Spleen (tissue), 11 donors: ENCODE data around the gene GOLPH3. TPM values are rescaled to one million over a fixed set of nuclear protein-coding genes. Genes with fewer than 3 reads are reported as not detected.
"Not testable (repeated sequence)": the region's sequence is repeated elsewhere in the genome, so short reads cannot be mapped to it uniquely, and the experiment has no call there.

Experiments
- DNase-seq: peaks from one replicate; pipeline ENCODE4 v3.0.0-alpha.2; 2020
- H3K27ac ChIP-seq, 8 donors: fragments of 200-600 bp; sonication (generic) in 7 of 8; 1 replicate in 4 of 8; 2 replicates in 4 of 8; pipeline versions ENCODE4 v1.5.0 to v1.8.0; 2016 to 2021; ENCODE audit warnings: inconsistent platforms in 4 of 8, mild to moderate bottlenecking in 4 of 8, moderate library complexity in 1 of 8
- H3K27me3 ChIP-seq, 7 donors: fragments of 200-600 bp; sonication (generic) in 6 of 7; replicated peaks in 1 of 7; 1 replicate in 4 of 7; 2 replicates in 3 of 7; pipeline versions ENCODE4 v1.5.0 to v1.8.0; 2016 to 2021; ENCODE audit warnings: inconsistent platforms in 3 of 7, mild to moderate bottlenecking in 1 of 7
- H3K36me3 ChIP-seq, 6 donors: fragments of 200-600 bp; sonication (generic) in 5 of 6; 1 replicate in 4 of 6; 2 replicates in 2 of 6; pipeline versions ENCODE4 v1.5.0 to v1.8.0; 2016 to 2021; ENCODE audit warnings: inconsistent platforms in 2 of 6
- H3K4me1 ChIP-seq, 6 donors: fragments of 200-600 bp; sonication (generic) in 5 of 6; 1 replicate in 3 of 6; 2 replicates in 3 of 6; pipeline versions ENCODE4 v1.5.0 to v1.8.0; 2016 to 2021; ENCODE audit warnings: inconsistent platforms in 3 of 6
- H3K4me3 ChIP-seq, 8 donors: fragments of 200-600 bp; sonication (generic) in 7 of 8; 1 replicate in 4 of 8; 2 replicates in 4 of 8; pipeline versions ENCODE4 v1.5.0 to v1.8.0; 2016 to 2021; ENCODE audit warnings: inconsistent platforms in 4 of 8, mild to moderate bottlenecking in 4 of 8, moderate library complexity in 2 of 8
- H3K9me3 ChIP-seq, 8 donors: fragments of 200-600 bp; sonication (generic) in 7 of 8; 1 replicate in 4 of 8; 2 replicates in 4 of 8; pipeline versions ENCODE4 v1.5.0 to v1.8.0; 2016 to 2021; ENCODE audit warnings: inconsistent platforms in 4 of 8
- POLR2A ChIP-seq, 3 donors: fragments of 450-650 bp; IDR thresholded peaks; one replicate each; pipeline ENCODE4 v1.5.1; 2017; ENCODE audit warnings: antibody characterized with exemption in 3 of 3, mild to moderate bottlenecking in 1 of 3
- POLR2AphosphoS5 ChIP-seq, 3 donors: sonication (generic); formaldehyde crosslinking; IDR thresholded peaks; one replicate each; pipeline ENCODE4 v1.5.1; 2017; ENCODE audit warnings: antibody characterized with exemption in 3 of 3
- WGBS, 5 donors: extraction: QIAGEN DNeasy Blood & Tissue Kit in 3 of 5; methylation state at CpG; one replicate each; pipeline versions ENCODE4 v1.1.5 to v1.1.7; 2013 to 2018; 5-methylcytosine and 5-hydroxymethylcytosine counted together
- intact Hi-C: fragments of 100-400 bp; cut with DNase I; formaldehyde crosslinking; loops from one replicate; pipeline ENCODE4 v1.15.0; 2023; ENCODE audit warnings: low total_unique reads
- polyA plus RNA-seq, 3 donors: library from polyadenylated mRNA; stranded (reverse); fragments of 200-250 nt; gene quantifications; one replicate each; pipeline ENCODE4 v1.2.1, GENCODE V29; 2013
- total RNA-seq, 7 donors: library from RNA; depleted of rRNA in 3 of 7; stranded (reverse); fragments of >200 nt in 3 of 7; fragmentation: NEBNext Ultra II Directional in 4 of 7; extraction: Animal tissue kit (Norgen Biotek cat#: 25700) in 4 of 7; gene quantifications; one replicate each; pipeline versions ENCODE4 v1.1.0 to v1.2.1, GENCODE V29; 2016 to 2021
- TF ChIP-seq, protein P1 (sequence below), 11 experiments: fragments of 200-600 bp in 7 of 11; fragments of 450-650 bp in 4 of 11; sonication (generic) in 4 of 11; IDR thresholded peaks in 8 of 11; conservative IDR thresholded peaks in 3 of 11; 1 replicate in 7 of 11; 2 replicates in 4 of 11; pipeline versions ENCODE4 v1.4.0 to v1.8.0; 2016 to 2021; ENCODE audit warnings: antibody characterized with exemption in 11 of 11, inconsistent platforms in 4 of 11, mild to moderate bottlenecking in 1 of 11
- donor health status: healthy with polysubstance abuse.
- donor health status: DM: no; HTN: no; CAD: no; lungs with moderate emphysema.
- donor health status: DM: no; HTN: no; CAD: no.
- donor health status: Bipolar disorder and iron deficiency.
- donor health status: healthy.
- donor health status: DM: no; HTN: no; CAD: no.
- donor health status: DM: yes; HTN: yes; CAD: no.

GOLPH3 gene
- total and polyA plus RNA-seq, 10 donors: 27.0 to 82.3 (median 69.2) TPM

DNA sequence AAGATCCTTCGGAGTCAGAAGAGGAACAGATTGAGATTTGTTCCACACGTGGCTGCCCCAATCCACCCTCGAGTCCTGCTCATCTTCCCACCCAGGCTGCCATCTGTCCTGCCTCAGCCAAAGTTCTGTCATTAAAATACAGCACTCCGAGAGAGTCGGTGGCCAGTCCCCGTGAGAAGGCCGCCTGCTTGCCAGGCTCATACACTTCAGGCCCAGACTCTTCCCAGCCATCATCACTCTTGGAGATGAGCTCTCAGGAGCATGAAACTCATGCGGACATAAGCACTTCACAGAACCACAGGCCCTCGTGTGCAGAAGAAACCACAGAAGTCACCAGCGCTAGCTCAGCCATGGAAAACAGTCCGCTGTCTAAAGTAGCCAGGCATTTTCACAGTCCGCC lies 85.9 kb downstream of the GOLPH3 start:
- no peak for TF ChIP-seq POLR2AphosphoS5 (IDR thresholded peaks at IDR 0.05)
- TF ChIP-seq, protein P1, sequence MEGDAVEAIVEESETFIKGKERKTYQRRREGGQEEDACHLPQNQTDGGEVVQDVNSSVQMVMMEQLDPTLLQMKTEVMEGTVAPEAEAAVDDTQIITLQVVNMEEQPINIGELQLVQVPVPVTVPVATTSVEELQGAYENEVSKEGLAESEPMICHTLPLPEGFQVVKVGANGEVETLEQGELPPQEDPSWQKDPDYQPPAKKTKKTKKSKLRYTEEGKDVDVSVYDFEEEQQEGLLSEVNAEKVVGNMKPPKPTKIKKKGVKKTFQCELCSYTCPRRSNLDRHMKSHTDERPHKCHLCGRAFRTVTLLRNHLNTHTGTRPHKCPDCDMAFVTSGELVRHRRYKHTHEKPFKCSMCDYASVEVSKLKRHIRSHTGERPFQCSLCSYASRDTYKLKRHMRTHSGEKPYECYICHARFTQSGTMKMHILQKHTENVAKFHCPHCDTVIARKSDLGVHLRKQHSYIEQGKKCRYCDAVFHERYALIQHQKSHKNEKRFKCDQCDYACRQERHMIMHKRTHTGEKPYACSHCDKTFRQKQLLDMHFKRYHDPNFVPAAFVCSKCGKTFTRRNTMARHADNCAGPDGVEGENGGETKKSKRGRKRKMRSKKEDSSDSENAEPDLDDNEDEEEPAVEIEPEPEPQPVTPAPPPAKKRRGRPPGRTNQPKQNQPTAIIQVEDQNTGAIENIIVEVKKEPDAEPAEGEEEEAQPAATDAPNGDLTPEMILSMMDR (IDR thresholded peaks at IDR 0.05 in 8 of 11, conservative IDR thresholded peaks at IDR 0.05 in 3 of 11): no peak
- no peak for TF ChIP-seq POLR2A (IDR thresholded peaks at IDR 0.05)
- no peak for DNase-seq
- H3K27me3 ChIP-seq: no peaks in the 10 kb centered on the region
- peaks cover 0 to 4% (median 0%) of the 10 kb centered on the region in 6 donors for H3K36me3 ChIP-seq
- H3K4me1 ChIP-seq: peaks cover 0 to 5% (median 3%) of the 10 kb centered on the region in 6 donors
- WGBS, 5 donors: 89 to 93% (median 93%) methylated on average over 11 to 12 of the region's 12 CpGs
- no peak overlapping the region for H3K27ac ChIP-seq
- no peaks in the 10 kb centered on the region for H3K9me3 ChIP-seq
- intact Hi-C loops: no loop called here
- H3K4me3 ChIP-seq: no peak overlapping the region

DNA sequence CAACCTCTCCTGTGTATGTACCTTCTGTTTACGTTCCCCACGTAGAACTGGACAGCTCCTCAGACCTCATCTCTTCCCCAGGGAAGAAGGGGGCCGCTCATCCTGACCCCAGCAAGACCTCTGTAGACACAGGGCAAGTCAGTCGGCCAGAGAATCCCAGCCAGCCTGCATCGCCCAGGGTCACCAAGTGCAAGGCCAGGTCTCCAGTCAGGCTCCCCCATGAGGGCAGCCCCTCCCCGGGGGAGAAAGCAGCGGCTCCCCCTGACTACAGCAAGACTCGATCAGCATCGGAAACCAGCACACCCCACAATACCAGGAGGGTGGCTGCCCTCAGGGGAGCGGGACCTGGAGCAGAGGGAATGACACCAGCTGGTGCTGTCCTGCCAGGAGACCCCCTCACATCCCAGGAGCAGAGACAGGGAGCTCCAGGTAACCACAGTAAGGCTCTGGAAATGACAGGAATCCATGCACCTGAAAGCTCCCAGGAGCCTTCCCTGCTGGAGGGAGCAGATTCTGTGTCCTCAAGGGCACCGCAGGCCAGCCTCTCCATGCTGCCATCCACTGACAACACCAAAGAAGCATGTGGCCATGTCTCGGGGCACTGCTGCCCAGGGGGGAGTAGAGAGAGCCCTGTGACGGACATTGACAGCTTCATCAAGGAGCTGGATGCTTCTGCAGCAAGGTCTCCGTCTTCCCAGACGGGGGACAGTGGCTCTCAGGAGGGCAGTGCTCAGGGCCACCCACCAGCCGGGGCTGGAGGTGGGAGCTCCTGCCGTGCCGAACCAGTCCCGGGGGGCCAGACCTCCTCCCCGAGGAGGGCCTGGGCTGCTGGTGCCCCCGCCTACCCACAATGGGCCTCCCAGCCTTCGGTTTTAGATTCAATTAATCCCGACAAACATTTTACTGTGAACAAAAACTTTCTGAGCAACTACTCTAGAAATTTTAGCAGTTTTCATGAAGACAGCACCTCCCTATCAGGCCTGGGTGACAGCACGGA lies 86.7 kb downstream of the GOLPH3 start:
- Histone ChIP-seq H3K4me3 (no peak overlapping the region), H3K36me3 (peaks cover 0 to 4% (median 0%) of the 10 kb centered on the region in 6 donors), H3K4me1 (no peaks in the 10 kb centered on the region), H3K9me3 (no peaks in the 10 kb centered on the region), H3K27ac (no peak overlapping the region), H3K27me3 (no peaks in the 10 kb centered on the region)
- WGBS, 5 donors: 91 to 95% (median 93%) methylated on average over 20 to 24 of the region's 24 CpGs
- TF ChIP-seq POLR2A (IDR thresholded peaks at IDR 0.05) (no peak), POLR2AphosphoS5 (IDR thresholded peaks at IDR 0.05) (no peak)
- TF ChIP-seq, protein P1 (IDR thresholded peaks at IDR 0.05 in 8 of 11, conservative IDR thresholded peaks at IDR 0.05 in 3 of 11): no peak
- DNase-seq: no peak
- intact Hi-C loops: no loop called here

DNA sequence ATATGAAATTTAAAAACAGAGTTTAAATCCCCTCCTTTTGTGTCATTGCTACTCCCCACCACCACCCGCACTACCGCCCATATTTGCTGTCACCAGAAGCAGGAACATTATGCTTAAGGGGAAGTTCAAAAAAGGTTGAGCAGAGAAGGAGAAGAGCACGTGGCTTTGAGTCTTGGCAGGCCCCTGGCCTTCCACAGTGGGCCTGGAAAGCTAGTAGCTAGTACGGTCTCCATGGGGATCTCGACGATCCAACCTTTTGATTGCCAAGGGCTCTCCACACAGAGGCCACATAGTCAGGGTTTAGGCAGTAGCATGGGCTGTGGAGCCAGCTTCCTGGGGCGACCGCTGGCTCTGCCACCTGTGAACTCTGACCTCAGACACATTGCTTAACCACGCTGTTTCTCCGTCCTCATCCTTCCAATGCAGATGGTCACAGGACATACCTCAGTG lies 90.1 kb downstream of the GOLPH3 start:
- Histone ChIP-seq H3K9me3 (no peaks in the 10 kb centered on the region), H3K4me1 (no peaks in the 10 kb centered on the region), H3K4me3 (no peak overlapping the region), H3K27me3 (no peaks in the 10 kb centered on the region), H3K27ac (no peak overlapping the region), H3K36me3 (peaks cover 0 to 4% (median 0%) of the 10 kb centered on the region in 6 donors)
- DNase-seq: no peak
- intact Hi-C loops: no loop called here
- WGBS, 5 donors: 79 to 86% (median 83%) methylated on average over 10 of the region's 10 CpGs
- TF ChIP-seq, protein P1 (IDR thresholded peaks at IDR 0.05 in 8 of 11, conservative IDR thresholded peaks at IDR 0.05 in 3 of 11): no peak

DNA sequence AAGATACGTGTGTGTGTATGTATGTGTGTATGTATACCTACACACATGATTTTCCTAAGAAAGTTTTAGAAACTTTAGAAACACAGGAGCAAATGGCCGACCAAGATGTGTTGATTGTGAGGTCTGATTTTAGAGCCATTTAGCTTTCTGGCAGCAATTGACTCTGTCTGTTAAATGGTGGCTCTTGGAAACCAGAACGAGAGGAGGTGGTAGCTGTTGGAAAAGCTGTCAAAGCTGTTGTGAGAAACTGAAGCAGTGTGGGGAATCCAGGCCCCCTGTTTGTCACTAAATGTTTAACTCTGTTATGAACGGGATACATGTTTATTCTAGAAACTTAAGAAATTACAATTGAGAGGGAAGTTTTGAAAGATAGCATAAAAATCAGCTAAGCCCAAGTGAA lies 91.4 kb downstream of the GOLPH3 start:
- H3K4me1 ChIP-seq: no peaks in the 10 kb centered on the region
- peaks cover 0 to 3% (median 0%) of the 10 kb centered on the region in 6 donors for H3K36me3 ChIP-seq
- TF ChIP-seq POLR2A (IDR thresholded peaks at IDR 0.05) (no peak), POLR2AphosphoS5 (IDR thresholded peaks at IDR 0.05) (no peak)
- TF ChIP-seq, protein P1 (IDR thresholded peaks at IDR 0.05 in 8 of 11, conservative IDR thresholded peaks at IDR 0.05 in 3 of 11): no peak
- DNase-seq: no peak
- no peak overlapping the region for H3K4me3 ChIP-seq
- WGBS, 5 donors: 80 to 88% (median 86%) methylated on average over 4 of the region's 4 CpGs
- no peaks in the 10 kb centered on the region for H3K27me3 ChIP-seq
- intact Hi-C loops: no loop called here
- H3K27ac ChIP-seq: no peak overlapping the region
- H3K9me3 ChIP-seq: no peaks in the 10 kb centered on the region

DNA sequence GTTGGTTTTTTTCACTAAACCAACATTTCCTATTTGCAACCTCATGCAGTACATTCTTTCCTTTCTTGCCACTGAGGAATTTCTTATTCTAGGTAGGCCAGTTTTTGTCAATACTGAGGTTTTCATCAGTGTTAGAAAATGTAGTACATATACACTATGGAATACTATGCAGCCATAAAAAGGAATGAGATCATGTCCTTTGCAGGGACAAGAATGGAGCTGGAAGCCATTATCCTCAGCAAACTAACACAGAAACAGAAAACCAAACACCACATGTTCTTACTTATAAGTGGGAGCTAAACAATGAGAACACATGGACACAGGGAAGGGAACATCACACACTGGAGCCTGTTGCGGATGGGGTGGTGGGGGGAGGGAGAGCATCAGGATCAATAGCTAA lies 93.6 kb downstream of the GOLPH3 start:
- DNase-seq, H3K36me3 ChIP-seq, H3K27ac ChIP-seq, H3K27me3 ChIP-seq, H3K4me1 ChIP-seq, H3K9me3 ChIP-seq, H3K4me3 ChIP-seq, intact Hi-C loops: not testable (repeated sequence)
- 94 to 100% (median 100%) methylated on average over 1 of the region's 1 CpG for WGBS, 5 donors

DNA sequence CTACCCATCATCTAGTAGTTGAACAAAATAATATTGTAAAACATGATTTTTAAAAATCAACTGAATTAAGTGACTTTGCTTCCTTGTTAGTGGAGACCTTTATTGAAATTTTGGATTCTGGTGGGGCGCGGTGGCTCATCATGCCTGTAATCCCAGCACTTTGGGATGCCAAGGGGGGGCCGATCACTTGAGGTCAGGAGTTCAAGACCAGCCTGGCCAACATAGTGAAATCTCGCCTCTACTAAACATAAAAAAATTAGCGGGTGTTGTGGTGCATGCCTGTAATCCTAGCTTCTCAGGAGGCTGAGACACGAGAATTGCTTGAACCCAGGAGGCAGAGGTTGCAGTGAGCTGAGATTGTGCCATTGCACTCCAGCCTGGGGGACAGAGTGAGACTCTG lies 95.3 kb downstream of the GOLPH3 start:
- intact Hi-C loops: loop anchor here (5.0 kb wide), 1 partner anchor 257 kb away; no protein-coding TSS in a partner anchor
- 86 to 95% (median 93%) methylated on average over 6 of the region's 6 CpGs for WGBS, 5 donors
- DNase-seq: not testable (repeated sequence)

More for the DNA sequence above, 95.3 kb downstream of the GOLPH3 start:
- not testable (repeated sequence) for H3K36me3 ChIP-seq, H3K27me3 ChIP-seq, H3K4me3 ChIP-seq, H3K4me1 ChIP-seq, H3K9me3 ChIP-seq, H3K27ac ChIP-seq
